ENCODE data around the gene PEX14.
A peak's percentile ranks its signal among the peaks of the same experiment; 100 is the strongest.

Gene PEX14

GRCh38 chr1:10648689-10649516, 174.2 kb downstream of the PEX14 start:
- no peak for DNase-seq (ENCODE audit: low spot score)

- no peak for DNase-seq (ENCODE audit: low spot score)
Measured at GRCh38 chr1:10649517-10650201, 174.9 kb downstream of the PEX14 start.

GRCh38 chr1:10650556-10651388, 176.0 kb downstream of the PEX14 start:
- DNase-seq (ENCODE audit: low spot score), result no peak

- no peak for DNase-seq (ENCODE audit: low spot score)
Measured at GRCh38 chr1:10651389-10651766, 176.6 kb downstream of the PEX14 start.

- no peak for DNase-seq (ENCODE audit: low spot score)
Measured at GRCh38 chr1:10651793-10652192, 177.0 kb downstream of the PEX14 start.

- no peak for DNase-seq (ENCODE audit: low spot score)
Measured at GRCh38 chr1:10652626-10653025, 177.9 kb downstream of the PEX14 start.

GRCh38 chr1:10653370-10654125, 178.8 kb downstream of the PEX14 start:
- no peak for DNase-seq (ENCODE audit: low spot score)

GRCh38 chr1:10655002-10655401, 180.3 kb downstream of the PEX14 start:
- no peak for DNase-seq (ENCODE audit: low spot score)

GRCh38 chr1:10656431-10656830, 181.7 kb downstream of the PEX14 start:
- DNase-seq (ENCODE audit: low spot score), result no peak

GRCh38 chr1:10657088-10657847, 182.5 kb downstream of the PEX14 start:
- DNase-seq (ENCODE audit: low spot score), result no peak

- no peak for DNase-seq (ENCODE audit: low spot score)
Measured at GRCh38 chr1:10658396-10659066, 183.8 kb downstream of the PEX14 start.

GRCh38 chr1:10659218-10659617, 184.5 kb downstream of the PEX14 start:
- DNase-seq (ENCODE audit: low spot score), result no peak

GRCh38 chr1:10659646-10660540, 185.1 kb downstream of the PEX14 start:
- DNase-seq (ENCODE audit: low spot score), result no peak

- DNase-seq (ENCODE audit: low spot score), result no peak
Measured at GRCh38 chr1:10661453-10661852, 186.7 kb downstream of the PEX14 start.

- no peak for DNase-seq (ENCODE audit: low spot score)
Measured at GRCh38 chr1:10662090-10662688, 187.4 kb downstream of the PEX14 start.

- no peak for DNase-seq (ENCODE audit: low spot score)
Measured at GRCh38 chr1:10662824-10663677, 188.3 kb downstream of the PEX14 start.

GRCh38 chr1:10663678-10664035, 188.9 kb downstream of the PEX14 start:
- peak; percentile 76 for DNase-seq (ENCODE audit: low spot score)

GRCh38 chr1:10664251-10664650, 189.5 kb downstream of the PEX14 start:
- DNase-seq (ENCODE audit: low spot score), result no peak

All from left forelimb (tissue), 1 donor.